Fibroblast of lung (primary cell): ENCODE data around the gene ST6GALNAC3.

Experiments used
- EZH2 ChIP-seq: IDR thresholded peaks from 2 replicates; pipeline ENCODE4 v1.5.1; 2012; ENCODE audit warnings: low read length, control low read depth, mild to moderate bottlenecking; ENCODE audit errors: missing control alignments
- TF ChIP-seq, protein P1 (sequence below), 2 donors: IDR thresholded peaks in 1 of 2; conservative IDR thresholded peaks in 1 of 2; 1 replicate in 1 of 2; 2 replicates in 1 of 2; pipeline ENCODE4 v1.5.1; 2011 to 2012; ENCODE audit warnings: low read length in 2 of 2, control low read depth in 1 of 2, inconsistent platforms in 1 of 2, low read depth in 1 of 2, mild to moderate bottlenecking in 1 of 2

DNA sequence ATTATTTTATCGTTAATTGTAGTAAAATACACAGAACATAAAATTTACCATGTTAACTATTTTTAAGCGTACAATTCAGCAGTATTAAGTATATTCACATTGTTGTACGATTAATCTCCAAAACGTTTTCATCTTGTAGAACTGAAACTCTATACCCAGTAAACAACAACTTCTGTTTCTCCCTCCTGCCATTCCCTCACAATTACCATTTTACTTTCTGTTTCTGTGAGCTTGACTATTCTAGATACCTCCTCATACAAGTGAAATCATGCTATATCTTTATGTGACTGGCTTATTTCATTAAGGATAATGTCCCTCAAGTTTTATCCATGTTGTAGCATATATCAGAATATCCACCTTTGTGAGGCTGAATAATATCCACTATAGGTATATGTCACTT is 156.8 kb downstream of the ST6GALNAC3 start:
- TF ChIP-seq, protein P1, sequence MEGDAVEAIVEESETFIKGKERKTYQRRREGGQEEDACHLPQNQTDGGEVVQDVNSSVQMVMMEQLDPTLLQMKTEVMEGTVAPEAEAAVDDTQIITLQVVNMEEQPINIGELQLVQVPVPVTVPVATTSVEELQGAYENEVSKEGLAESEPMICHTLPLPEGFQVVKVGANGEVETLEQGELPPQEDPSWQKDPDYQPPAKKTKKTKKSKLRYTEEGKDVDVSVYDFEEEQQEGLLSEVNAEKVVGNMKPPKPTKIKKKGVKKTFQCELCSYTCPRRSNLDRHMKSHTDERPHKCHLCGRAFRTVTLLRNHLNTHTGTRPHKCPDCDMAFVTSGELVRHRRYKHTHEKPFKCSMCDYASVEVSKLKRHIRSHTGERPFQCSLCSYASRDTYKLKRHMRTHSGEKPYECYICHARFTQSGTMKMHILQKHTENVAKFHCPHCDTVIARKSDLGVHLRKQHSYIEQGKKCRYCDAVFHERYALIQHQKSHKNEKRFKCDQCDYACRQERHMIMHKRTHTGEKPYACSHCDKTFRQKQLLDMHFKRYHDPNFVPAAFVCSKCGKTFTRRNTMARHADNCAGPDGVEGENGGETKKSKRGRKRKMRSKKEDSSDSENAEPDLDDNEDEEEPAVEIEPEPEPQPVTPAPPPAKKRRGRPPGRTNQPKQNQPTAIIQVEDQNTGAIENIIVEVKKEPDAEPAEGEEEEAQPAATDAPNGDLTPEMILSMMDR (conservative IDR thresholded peaks at IDR 0.05 in 1 of 2, IDR thresholded peaks at IDR 0.05 in 1 of 2; ENCODE audit: low read depth in 1 of 2, low read length in 2 of 2), result no peak
- no peak for TF ChIP-seq EZH2
